WTC11 (cell line): ENCODE results near the gene DDX10. TPM values are rescaled to one million over a fixed set of nuclear protein-coding genes. Genes with fewer than 3 reads are reported as not detected.

ENCODE experiments used
- ATAC-seq: fragments of 200-7000 bp; cut with Tn5 transposase; 2 replicates; pipeline ENCODE4 v1.10.0; 2021; ENCODE audit warnings: mild to moderate bottlenecking, moderate library complexity
- CTCF ChIA-PET: fragments of 300-600 bp; sonication (Branson Sonifier 250); formaldehyde crosslinking; loops from one replicate; lab custom pipeline; 2021; ENCODE audit warnings: antibody characterized with exemption; lab: Charles Lee
- POLR2A ChIA-PET: fragments of 350-600 bp; sonication (Branson Sonifier 250); formaldehyde crosslinking; loops from one replicate; lab custom pipeline; 2021; ENCODE audit warnings: antibody characterized with exemption; lab: Charles Lee
- DNase-seq: peaks from one replicate; pipeline ENCODE4 v3.0.0; 2021; ENCODE audit warnings: low spot score
- H3K27ac Mint-ChIP-seq: 2 replicates; pipeline ENCODE4 v1.8.0; 2021; ENCODE audit warnings: mixed read lengths
- H3K27me3 Mint-ChIP-seq: 2 replicates; pipeline ENCODE4 v1.8.0; 2021; ENCODE audit warnings: low read depth, mild to moderate bottlenecking, moderate library complexity, mixed read lengths
- H3K36me3 Mint-ChIP-seq: 2 replicates; pipeline ENCODE4 v1.8.0; 2021; ENCODE audit warnings: mixed read lengths
- H3K4me1 Mint-ChIP-seq: 2 replicates; pipeline ENCODE4 v1.8.0; 2022; ENCODE audit warnings: mixed read lengths
- H3K4me3 Mint-ChIP-seq: 2 replicates; pipeline ENCODE4 v1.8.0; 2021; ENCODE audit warnings: mild to moderate bottlenecking, moderate library complexity, mixed read lengths
- H3K9me3 Mint-ChIP-seq: 2 replicates; pipeline ENCODE4 v1.8.0; 2021; ENCODE audit warnings: mixed read lengths
- ARID4B ChIP-seq: sonication (generic); formaldehyde crosslinking; IDR thresholded peaks from 2 replicates; pipeline ENCODE4 v1.8.0; 2023; ENCODE audit warnings: missing genetic modification reagents, mild to moderate bottlenecking, borderline replicate concordance
- FOXK1 ChIP-seq: sonication (generic); formaldehyde crosslinking; IDR thresholded peaks from 2 replicates; pipeline ENCODE4 v1.8.0; 2022; ENCODE audit warnings: mild to moderate bottlenecking, moderate library complexity, missing genetic modification reagents
- GRHL2 ChIP-seq: fragments of 250-450 bp; sonication (Bioruptor Pico); IDR thresholded peaks from 2 replicates; pipeline ENCODE4 v1.8.0; 2022; ENCODE audit warnings: mild to moderate bottlenecking, moderate library complexity; ENCODE audit not compliant: insufficient replicate concordance, severe bottlenecking
- GTF2I ChIP-seq: fragments of 250-450 bp; sonication (Bioruptor Pico); conservative IDR thresholded peaks from 2 replicates; pipeline ENCODE4 v1.4.0; 2021; ENCODE audit warnings: mild to moderate bottlenecking
- HMGA2 ChIP-seq: fragments of 250-450 bp; sonication (Bioruptor Pico); IDR thresholded peaks from 2 replicates; pipeline ENCODE4 v1.4.0; 2021; ENCODE audit warnings: mild to moderate bottlenecking, moderate library complexity
- HMGXB4 ChIP-seq: sonication (generic); formaldehyde crosslinking; IDR thresholded peaks from 2 replicates; pipeline ENCODE4 v1.8.1; 2023; ENCODE audit warnings: mild to moderate bottlenecking, moderate library complexity, missing genetic modification reagents
- JAZF1 ChIP-seq: fragments of 250-450 bp; sonication (Bioruptor Pico); IDR thresholded peaks from 2 replicates; pipeline ENCODE4 v1.9.0; 2021; ENCODE audit warnings: moderate library complexity, mild to moderate bottlenecking, inconsistent platforms
- MAX ChIP-seq: sonication (generic); formaldehyde crosslinking; IDR thresholded peaks from 2 replicates; pipeline ENCODE4 v1.8.0; 2022; ENCODE audit warnings: mild to moderate bottlenecking, missing genetic modification reagents
- MLX ChIP-seq: sonication (generic); formaldehyde crosslinking; IDR thresholded peaks from 2 replicates; pipeline ENCODE4 v1.8.1; 2023; ENCODE audit warnings: mild to moderate bottlenecking, missing genetic modification reagents, moderate library complexity
- MYBL2 ChIP-seq: sonication (generic); formaldehyde crosslinking; IDR thresholded peaks from 2 replicates; pipeline ENCODE4 v1.8.1; 2023; ENCODE audit warnings: mild to moderate bottlenecking, moderate library complexity, missing genetic modification reagents
- NFATC4 ChIP-seq: fragments of 250-450 bp; sonication (Bioruptor Pico); IDR thresholded peaks from 2 replicates; pipeline ENCODE4 v1.9.0; 2021; ENCODE audit warnings: mild to moderate bottlenecking
- NFE2L1 ChIP-seq: sonication (generic); formaldehyde crosslinking; IDR thresholded peaks from 2 replicates; pipeline ENCODE4 v1.8.1; 2023; ENCODE audit warnings: missing genetic modification reagents
- SP1 ChIP-seq: sonication (generic); formaldehyde crosslinking; conservative IDR thresholded peaks from 2 replicates; pipeline ENCODE4 v1.8.1; 2022; ENCODE audit warnings: missing genetic modification reagents
- TP53 ChIP-seq: sonication (generic); formaldehyde crosslinking; IDR thresholded peaks from 2 replicates; pipeline ENCODE4 v1.8.1; 2023; ENCODE audit warnings: mild to moderate bottlenecking, missing genetic modification reagents
- ZBTB21 ChIP-seq: sonication (generic); formaldehyde crosslinking; IDR thresholded peaks from 2 replicates; pipeline ENCODE4 v1.8.1; 2023; ENCODE audit warnings: mild to moderate bottlenecking, missing genetic modification reagents, borderline replicate concordance
- ZNF281 ChIP-seq: sonication (generic); formaldehyde crosslinking; IDR thresholded peaks from 2 replicates; pipeline ENCODE4 v1.8.0; 2023; ENCODE audit warnings: mild to moderate bottlenecking, missing genetic modification reagents
- ZNF423 ChIP-seq: fragments of 250-450 bp; sonication (Bioruptor Pico); IDR thresholded peaks from 2 replicates; pipeline ENCODE4 v2.1.2; 2022; ENCODE audit warnings: mild to moderate bottlenecking, moderate library complexity
- ZNF425 ChIP-seq: fragments of 250-450 bp; sonication (Bioruptor Pico); conservative IDR thresholded peaks from 2 replicates; pipeline ENCODE4 v1.9.0; 2021; ENCODE audit warnings: mild to moderate bottlenecking
- ZSCAN18 ChIP-seq: fragments of 250-450 bp; sonication (Bioruptor Pico); IDR thresholded peaks from 2 replicates; pipeline ENCODE4 v2.1.2; 2022; ENCODE audit warnings: mild to moderate bottlenecking, moderate library complexity
- total RNA-seq: library from RNA; stranded (reverse); gene quantifications from 3 replicates; pipeline ENCODE4 v1.2.3, GENCODE V29; 2021

DDX10 gene
- total RNA-seq, 1 experiment from 2014 or later: 56.8 TPM

GRCh38 chr11:108663154-108663877, 1.6 kb upstream of the DDX10 start:
- ChIA-PET POLR2A (no interaction called here), CTCF (no interaction called here)
- no peak overlapping the region for H3K27ac Mint-ChIP-seq
- peaks cover 2% of the 10 kb centered on the region; the same call in 1 of the 2 replicates for H3K36me3 Mint-ChIP-seq
- no peaks in the 10 kb centered on the region for H3K9me3 Mint-ChIP-seq
- H3K4me1 Mint-ChIP-seq: peaks cover 16% of the 10 kb centered on the region
- no peak overlapping the region for H3K4me3 Mint-ChIP-seq
- TF ChIP-seq FOXK1 (CRISPR knock-in tag): no peak
- TF ChIP-seq ZNF425: no peak
- no peak for TF ChIP-seq HMGXB4 (CRISPR knock-in tag)
- TF ChIP-seq GTF2I (CRISPR knock-in tag): no peak
- no peaks in the 10 kb centered on the region for H3K27me3 Mint-ChIP-seq
- no peak for ATAC-seq
- no peak for DNase-seq

GRCh38 chr11:108666373-108666772, 1.5 kb downstream of the DDX10 start:
- Mint-ChIP-seq H3K4me3 (peak overlapping the region; percentile 100), H3K27ac (0 out of 2 replicates have a peak overlapping the region, but pooled peaks have one; percentile 21), H3K4me1 (peaks cover 28% of the 10 kb centered on the region), H3K9me3 (no peaks in the 10 kb centered on the region), H3K27me3 (no peaks in the 10 kb centered on the region), H3K36me3 (peaks cover 12% of the 10 kb centered on the region; the same call in 1 of the 2 replicates)
- ChIA-PET POLR2A (no interaction called here), CTCF (interaction anchor here (0.6 to 1.6 kb wide), 7 partner anchors 19 to 548 kb away, joined by 3 to 5 read pairs (median 3); no protein-coding TSS in a partner anchor)
- DNase-seq: no peak
- peak; percentile 9; the same call in 1 of the 2 replicates for ATAC-seq
- TF ChIP-seq MAX (CRISPR knock-in tag): no peak
- no peak for TF ChIP-seq JAZF1 (CRISPR knock-in tag)
- no peak for TF ChIP-seq ZNF423 (CRISPR knock-in tag)
- no peak for TF ChIP-seq ZBTB21
- TF ChIP-seq MLX (CRISPR knock-in tag): no peak
- TF ChIP-seq MYBL2 (CRISPR knock-in tag): no peak
- no peak for TF ChIP-seq NFATC4
- TF ChIP-seq TP53 (CRISPR knock-in tag): no peak
- no peak for TF ChIP-seq SP1
- TF ChIP-seq ZNF281 (CRISPR knock-in tag): no peak
- TF ChIP-seq ARID4B (CRISPR knock-in tag): no peak
- no peak for TF ChIP-seq HMGA2
- TF ChIP-seq GRHL2 (CRISPR knock-in tag): no peak
- no peak for TF ChIP-seq ZSCAN18 (CRISPR knock-in tag)
- TF ChIP-seq NFE2L1: no peak
